Lung (tissue), 12 donors: ENCODE results near the gene ZBTB39. TPM values are rescaled to one million over a fixed set of nuclear protein-coding genes. Genes with fewer than 3 reads are reported as not detected.

Experiments
- ATAC-seq: fragments of 200-7000 bp; cut with Tn5 transposase; one replicate; pipeline ENCODE4 v1.9.1; 2020; ENCODE audit warnings: moderate number of reproducible peaks; ENCODE audit not compliant: insufficient read depth, low FRiP score
- DNase-seq, 3 donors: peaks; one replicate each; pipeline ENCODE4 v3.0.0-alpha.2; 2013 to 2017
- H3K27ac ChIP-seq, 2 donors: one replicate each; pipeline ENCODE4 v1.5.1; 2013; ENCODE audit warnings: mild to moderate bottlenecking in 2 of 2, moderate library complexity in 2 of 2, control low read depth in 1 of 2, inconsistent platforms in 1 of 2, low read depth in 1 of 2, low read length in 1 of 2
- H3K27me3 ChIP-seq, 3 donors: one replicate each; pipeline ENCODE4 v1.5.1; 2013; ENCODE audit warnings: low read length in 2 of 3; ENCODE audit not compliant: control insufficient read depth in 3 of 3, insufficient read depth in 3 of 3
- H3K36me3 ChIP-seq, 4 donors: one replicate each; pipeline ENCODE4 v1.5.1; 2013; ENCODE audit warnings: low read length in 4 of 4, mild to moderate bottlenecking in 1 of 4, moderate library complexity in 1 of 4; ENCODE audit not compliant: control insufficient read depth in 4 of 4, insufficient read depth in 4 of 4
- H3K4me1 ChIP-seq, 5 donors: one replicate each; pipeline ENCODE4 v1.5.1; 2013; ENCODE audit warnings: low read length in 5 of 5, mild to moderate bottlenecking in 2 of 5, moderate library complexity in 1 of 5; ENCODE audit not compliant: control insufficient read depth in 5 of 5, insufficient read depth in 5 of 5
- H3K4me3 ChIP-seq: one replicate; pipeline ENCODE4 v1.5.1; 2013; ENCODE audit warnings: mild to moderate bottlenecking, control low read depth, moderate library complexity
- H3K9ac ChIP-seq, 2 donors: one replicate each; pipeline ENCODE4 v1.5.1; 2013; ENCODE audit warnings: low read length in 2 of 2, control low read depth in 1 of 2; ENCODE audit not compliant: insufficient read depth in 1 of 2
- H3K9me3 ChIP-seq, 4 donors: one replicate each; pipeline ENCODE4 v1.5.1; 2013; ENCODE audit warnings: low read length in 3 of 4, mild to moderate bottlenecking in 1 of 4, moderate library complexity in 1 of 4; ENCODE audit not compliant: control insufficient read depth in 4 of 4, insufficient read depth in 3 of 4
- CTCF ChIP-seq: IDR thresholded peaks from 2 replicates; pipeline ENCODE4 v1.5.1; 2012; ENCODE audit warnings: mild to moderate bottlenecking; ENCODE audit errors: control extremely low read depth, extremely low read depth
- WGBS, 2 donors: extraction: QIAGEN DNeasy Blood & Tissue Kit; methylation state at CpG; one replicate each; pipeline ENCODE4 v1.1.7; 2013; 5-methylcytosine and 5-hydroxymethylcytosine counted together
- polyA plus RNA-seq, 2 donors: library from polyadenylated mRNA; stranded (reverse); fragments of 200-250 nt; gene quantifications; one replicate each; pipeline ENCODE4 v1.2.1, GENCODE V29; 2013
- total RNA-seq, 2 donors: library from RNA; depleted of rRNA in 1 of 2; stranded (reverse); fragments of >200 nt in 1 of 2; gene quantifications; one replicate each; pipeline ENCODE4 v1.2.1, GENCODE V29; 2014 to 2021
- donor health status: control.
- donor health status: control.
- donor health status: Bipolar disorder and iron deficiency.
- donor health status: healthy.
- donor health status: DM: yes; HTN: yes; CAD: no.

The ZBTB39 gene
- total and polyA plus RNA-seq, 4 donors: 2.2 to 9.1 (median 4.5) TPM

GRCh38 chr12:57051011-57051410 is 44.7 kb upstream of the ZBTB39 start:
- H3K27ac ChIP-seq: no peak overlapping the region
- H3K4me1 ChIP-seq: no peaks in the 10 kb centered on the region
- H3K36me3 ChIP-seq: peaks cover 0 to 2% (median 0%) of the 10 kb centered on the region in 4 donors
- no peaks in the 10 kb centered on the region for H3K27me3 ChIP-seq
- TF ChIP-seq CTCF: no peak
- no peak overlapping the region for H3K4me3 ChIP-seq
- no peaks in the 10 kb centered on the region for H3K9me3 ChIP-seq
- H3K9ac ChIP-seq: no peak overlapping the region
- no peak for ATAC-seq
- 96 to 100% methylated on average over 1 of the region's 1 CpG for WGBS, 2 donors
- DNase-seq: no peak

GRCh38 chr12:57049890-57050289 is 43.5 kb upstream of the ZBTB39 start, which contains the start of gene MYO1A:
MYO1A (minus strand) TSS chr12:57050129; CDS start chr12:57048323, 1,806 bp downstream.
- Histone ChIP-seq H3K4me3 (no peak within 1 kb of the TSS), H3K9me3 (no peaks in the 10 kb centered on the region), H3K27ac (no peak within 1 kb of the TSS), H3K4me1 (no peaks in the 10 kb centered on the region), H3K9ac (no peak within 1 kb of the TSS), H3K36me3 (no peaks in the 10 kb centered on the region), H3K27me3 (no peaks in the 10 kb centered on the region)
- DNase-seq: no peak
- no peak for ATAC-seq
- 53 to 78% methylated on average over 2 of the region's 2 CpGs for WGBS, 2 donors
- no peak for TF ChIP-seq CTCF

GRCh38 chr12:57049119-57049446 is 42.7 kb upstream of the ZBTB39 start:
- Histone ChIP-seq H3K4me1 (no peaks in the 10 kb centered on the region), H3K27me3 (no peaks in the 10 kb centered on the region), H3K36me3 (no peaks in the 10 kb centered on the region), H3K27ac (no peak overlapping the region), H3K9me3 (no peaks in the 10 kb centered on the region), H3K4me3 (no peak overlapping the region), H3K9ac (no peak overlapping the region)
- WGBS, 2 donors: 52 to 78% methylated on average over 4 of the region's 4 CpGs
- DNase-seq: no peak
- TF ChIP-seq CTCF: no peak
- ATAC-seq: no peak

GRCh38 chr12:57048423-57049118 is 42.2 kb upstream of the ZBTB39 start:
- no peak for TF ChIP-seq CTCF
- DNase-seq: no peak
- Histone ChIP-seq H3K4me3 (no peak overlapping the region), H3K9me3 (no peaks in the 10 kb centered on the region), H3K36me3 (no peaks in the 10 kb centered on the region), H3K9ac (no peak overlapping the region), H3K4me1 (no peaks in the 10 kb centered on the region), H3K27ac (no peak overlapping the region), H3K27me3 (no peaks in the 10 kb centered on the region)
- no peak for ATAC-seq
- 74 to 75% methylated on average over 1 of the region's 1 CpG for WGBS, 2 donors
